Skeletal muscle satellite cell (primary cell): ENCODE results near the gene CFDP1.

Experiments used
- H3K27me3 ChIP-seq: 2 replicates; pipeline ENCODE4 v1.7.0; 2013; ENCODE audit warnings: low read length; ENCODE audit not compliant: control insufficient read depth, insufficient read depth
- H3K36me3 ChIP-seq: 2 replicates; pipeline ENCODE4 v1.7.0; 2013; ENCODE audit warnings: mild to moderate bottlenecking, control low read depth, low read length; ENCODE audit not compliant: insufficient read depth
- H3K4me1 ChIP-seq: 2 replicates; pipeline ENCODE4 v1.7.0; 2013; ENCODE audit warnings: low read length; ENCODE audit not compliant: control insufficient read depth, insufficient read depth
- H3K4me2 ChIP-seq: 2 replicates; pipeline ENCODE4 v1.7.0; 2013; ENCODE audit warnings: mild to moderate bottlenecking, low read length
- H3K4me3 ChIP-seq: 2 replicates; pipeline ENCODE4 v1.7.0; 2013; ENCODE audit warnings: low read length
- H3K9ac ChIP-seq: 2 replicates; pipeline ENCODE4 v1.7.0; 2013; ENCODE audit warnings: mild to moderate bottlenecking, low read depth, low read length, moderate library complexity
- H3K9me3 ChIP-seq: replicated peaks from 2 replicates; pipeline ENCODE4 v1.7.0; 2013; ENCODE audit warnings: mild to moderate bottlenecking, control low read depth, low read length

The CFDP1 gene

GRCh38 chr16:75345711-75346110 lies 87.6 kb downstream of the CFDP1 start:
- Histone ChIP-seq H3K4me2 (no peak overlapping the region), H3K9me3 (no peaks in the 10 kb centered on the region), H3K36me3 (no peaks in the 10 kb centered on the region), H3K27me3 (no peaks in the 10 kb centered on the region), H3K4me1 (peaks cover 41% of the 10 kb centered on the region), H3K9ac (no peak overlapping the region), H3K4me3 (no peak overlapping the region)

GRCh38 chr16:75343941-75344340 lies 89.4 kb downstream of the CFDP1 start:
- no peaks in the 10 kb centered on the region for H3K9me3 ChIP-seq
- peaks cover 42% of the 10 kb centered on the region for H3K4me1 ChIP-seq
- no peaks in the 10 kb centered on the region for H3K27me3 ChIP-seq
- no peak overlapping the region for H3K9ac ChIP-seq
- H3K4me3 ChIP-seq: no peak overlapping the region
- H3K4me2 ChIP-seq: no peak overlapping the region
- H3K36me3 ChIP-seq: no peaks in the 10 kb centered on the region

GRCh38 chr16:75343286-75343685 lies 90.0 kb downstream of the CFDP1 start:
- Histone ChIP-seq H3K27me3 (no peaks in the 10 kb centered on the region), H3K36me3 (no peaks in the 10 kb centered on the region), H3K4me3 (no peak overlapping the region), H3K4me1 (peaks cover 42% of the 10 kb centered on the region), H3K9ac (peak overlapping the region; percentile 43), H3K9me3 (no peaks in the 10 kb centered on the region), H3K4me2 (no peak overlapping the region)

GRCh38 chr16:75342308-75342811 lies 90.9 kb downstream of the CFDP1 start:
- Histone ChIP-seq H3K36me3 (no peaks in the 10 kb centered on the region), H3K4me3 (peak overlapping the region; percentile 21), H3K9ac (peak overlapping the region; percentile 47), H3K4me2 (peak overlapping the region; percentile 59), H3K27me3 (no peaks in the 10 kb centered on the region), H3K4me1 (peaks cover 42% of the 10 kb centered on the region), H3K9me3 (no peaks in the 10 kb centered on the region)

GRCh38 chr16:75341564-75342307 lies 91.6 kb downstream of the CFDP1 start:
- peaks cover 42% of the 10 kb centered on the region for H3K4me1 ChIP-seq
- H3K9ac ChIP-seq: peak overlapping the region; percentile 47
- no peak overlapping the region for H3K4me3 ChIP-seq
- H3K36me3 ChIP-seq: no peaks in the 10 kb centered on the region
- H3K27me3 ChIP-seq: no peaks in the 10 kb centered on the region
- no peaks in the 10 kb centered on the region for H3K9me3 ChIP-seq
- H3K4me2 ChIP-seq: peak overlapping the region; percentile 45

DNA sequence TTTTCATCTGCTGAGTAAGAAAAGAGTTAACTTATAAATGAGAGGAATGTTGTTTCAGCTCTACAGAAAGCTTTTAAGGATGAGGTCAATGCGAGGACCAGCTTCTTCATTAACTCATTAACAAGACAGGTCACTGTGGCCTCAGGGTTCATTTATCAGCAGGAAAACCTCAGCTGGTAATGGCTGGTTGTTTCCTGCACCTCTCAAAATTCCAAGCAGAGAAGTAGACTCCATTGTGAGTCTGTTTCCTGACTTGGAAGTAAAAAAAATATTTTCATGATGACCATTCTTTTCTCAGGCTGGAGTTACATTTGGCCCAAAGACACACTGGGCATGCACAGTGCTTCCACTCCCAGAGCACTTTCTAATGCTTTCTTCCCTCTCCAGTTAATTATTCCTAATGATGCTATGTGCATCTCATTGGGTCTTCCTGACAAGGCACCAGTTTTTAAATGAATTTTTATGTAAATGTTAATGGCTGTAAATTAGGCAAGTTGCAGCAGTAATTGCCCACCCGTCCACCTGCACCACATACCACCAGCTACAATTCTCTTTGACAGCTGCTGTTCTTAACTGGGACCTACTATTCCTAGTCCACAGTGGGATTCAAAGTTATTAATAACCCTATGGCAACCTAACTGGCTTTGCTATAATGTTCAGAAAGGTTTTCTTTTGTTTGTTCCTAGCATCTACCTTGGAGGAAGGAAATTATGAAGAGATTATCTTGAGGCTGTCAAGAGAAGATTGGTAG lies 92.4 kb downstream of the CFDP1 start:
- H3K9ac ChIP-seq: no peak overlapping the region
- no peaks in the 10 kb centered on the region for H3K9me3 ChIP-seq
- H3K4me3 ChIP-seq: no peak overlapping the region
- no peaks in the 10 kb centered on the region for H3K36me3 ChIP-seq
- H3K4me2 ChIP-seq: peak overlapping the region; percentile 6
- peaks cover 42% of the 10 kb centered on the region for H3K4me1 ChIP-seq
- no peaks in the 10 kb centered on the region for H3K27me3 ChIP-seq

GRCh38 chr16:75337430-75337829 lies 95.9 kb downstream of the CFDP1 start:
- H3K4me1 ChIP-seq: peaks cover 25% of the 10 kb centered on the region
- no peak overlapping the region for H3K4me3 ChIP-seq
- no peaks in the 10 kb centered on the region for H3K9me3 ChIP-seq
- H3K9ac ChIP-seq: no peak overlapping the region
- H3K4me2 ChIP-seq: no peak overlapping the region
- H3K36me3 ChIP-seq: no peaks in the 10 kb centered on the region
- no peaks in the 10 kb centered on the region for H3K27me3 ChIP-seq

DNA sequence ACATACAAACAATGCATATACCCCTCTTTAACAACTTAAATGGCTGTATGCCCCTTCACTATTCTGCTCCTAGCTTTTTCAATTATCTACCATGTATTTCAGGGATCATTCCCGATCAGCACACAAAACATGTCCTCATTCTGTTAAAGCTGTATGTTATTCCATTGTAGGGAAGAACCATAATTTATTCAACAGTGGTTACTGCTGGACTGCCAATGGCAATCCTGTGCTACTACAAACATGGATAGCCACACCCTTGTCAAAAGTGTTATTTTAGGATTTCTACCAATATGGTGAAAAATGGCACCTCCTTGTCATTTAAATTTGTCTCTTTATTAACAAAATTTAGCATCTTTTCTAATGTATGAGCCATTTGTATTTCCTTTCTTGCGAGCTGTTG lies 96.8 kb downstream of the CFDP1 start:
- Histone ChIP-seq H3K9me3 (no peaks in the 10 kb centered on the region), H3K36me3 (no peaks in the 10 kb centered on the region), H3K27me3 (no peaks in the 10 kb centered on the region), H3K9ac (no peak overlapping the region), H3K4me2 (no peak overlapping the region), H3K4me3 (no peak overlapping the region), H3K4me1 (peaks cover 16% of the 10 kb centered on the region)

DNA sequence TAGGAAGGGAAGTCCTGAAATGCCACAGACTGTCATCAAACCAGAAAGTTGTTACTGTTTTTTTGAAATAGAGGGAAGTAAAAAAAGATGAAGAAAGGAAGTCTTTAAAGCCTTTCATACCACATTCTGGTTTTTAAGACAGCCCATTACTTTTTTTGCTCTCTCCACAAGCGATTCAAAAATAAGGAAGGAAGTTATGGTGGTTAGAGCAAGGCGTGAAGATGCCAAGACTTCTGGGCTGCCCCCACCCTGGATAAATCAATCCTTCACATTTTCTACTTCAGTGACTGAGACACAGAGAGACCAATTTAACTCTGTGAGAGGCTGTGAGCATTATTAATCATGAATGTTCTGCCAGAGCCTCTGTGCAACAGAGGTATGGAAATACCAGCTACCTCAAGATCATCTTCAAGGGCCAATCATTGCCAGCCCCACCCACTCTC lies 99.6 kb downstream of the CFDP1 start:
- H3K9me3 ChIP-seq: no peaks in the 10 kb centered on the region
- H3K4me2 ChIP-seq: no peak overlapping the region
- H3K4me3 ChIP-seq: no peak overlapping the region
- H3K36me3 ChIP-seq: no peaks in the 10 kb centered on the region
- no peak overlapping the region for H3K9ac ChIP-seq
- no peaks in the 10 kb centered on the region for H3K27me3 ChIP-seq
- no peaks in the 10 kb centered on the region for H3K4me1 ChIP-seq

DNA sequence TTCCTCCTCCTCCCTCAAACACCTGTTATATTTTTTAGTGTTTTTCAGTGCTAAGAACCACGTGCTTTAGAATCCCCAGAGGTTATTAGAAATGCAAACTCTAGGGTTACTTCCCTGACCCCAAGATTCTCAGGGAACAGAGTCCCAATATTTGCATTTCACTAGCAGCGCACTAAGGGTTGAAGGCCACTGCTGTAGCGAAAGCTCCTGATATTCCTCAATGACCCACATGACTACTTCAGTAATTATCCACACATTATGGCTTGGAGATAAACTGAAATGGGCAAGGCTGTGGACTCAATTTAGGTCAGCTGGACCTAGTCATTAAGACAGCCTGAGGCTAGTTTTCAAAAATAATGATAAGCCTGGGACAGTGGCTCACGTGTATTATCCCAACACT lies 103.4 kb downstream of the CFDP1 start:
- Histone ChIP-seq H3K9me3 (no peaks in the 10 kb centered on the region), H3K27me3 (no peaks in the 10 kb centered on the region), H3K9ac (no peak overlapping the region), H3K4me1 (no peaks in the 10 kb centered on the region), H3K36me3 (no peaks in the 10 kb centered on the region), H3K4me3 (no peak overlapping the region), H3K4me2 (no peak overlapping the region)

DNA sequence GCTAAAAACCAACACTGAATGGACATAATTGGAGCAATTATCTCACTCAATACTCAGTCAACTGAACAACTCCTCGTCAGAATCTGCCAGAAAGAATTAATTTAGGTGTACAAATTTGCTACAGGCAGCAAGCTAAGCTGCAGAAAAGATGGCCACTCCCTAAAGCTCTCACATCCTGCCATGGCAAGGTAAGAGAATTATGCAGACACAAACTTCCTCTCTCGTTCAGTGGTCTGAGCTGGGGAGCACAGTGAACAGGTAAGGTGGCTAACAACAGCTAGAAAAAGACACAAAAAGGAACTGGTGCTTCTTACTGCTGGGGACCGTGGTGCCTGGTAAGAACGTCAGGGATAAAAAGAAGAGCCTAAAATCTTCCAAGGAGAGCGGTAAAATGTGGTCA lies 107.0 kb downstream of the CFDP1 start:
- H3K9ac ChIP-seq: no peak overlapping the region
- no peaks in the 10 kb centered on the region for H3K27me3 ChIP-seq
- no peaks in the 10 kb centered on the region for H3K9me3 ChIP-seq
- H3K4me3 ChIP-seq: no peak overlapping the region
- no peak overlapping the region for H3K4me2 ChIP-seq
- H3K36me3 ChIP-seq: no peaks in the 10 kb centered on the region
- peaks cover 16% of the 10 kb centered on the region for H3K4me1 ChIP-seq
